ENCODE results near the gene MFSD6.

Gene MFSD6

GRCh38 chr2:190527214-190527613, 119.1 kb downstream of the MFSD6 start:
- DNase-seq (ENCODE audit: insufficient read length, low spot score) (no peak), FAIRE-seq (no peak)

- DNase-seq (ENCODE audit: insufficient read length, low spot score) (no peak), FAIRE-seq (no peak)
Measured at GRCh38 chr2:190527918-190528317, 119.8 kb downstream of the MFSD6 start.

DNA sequence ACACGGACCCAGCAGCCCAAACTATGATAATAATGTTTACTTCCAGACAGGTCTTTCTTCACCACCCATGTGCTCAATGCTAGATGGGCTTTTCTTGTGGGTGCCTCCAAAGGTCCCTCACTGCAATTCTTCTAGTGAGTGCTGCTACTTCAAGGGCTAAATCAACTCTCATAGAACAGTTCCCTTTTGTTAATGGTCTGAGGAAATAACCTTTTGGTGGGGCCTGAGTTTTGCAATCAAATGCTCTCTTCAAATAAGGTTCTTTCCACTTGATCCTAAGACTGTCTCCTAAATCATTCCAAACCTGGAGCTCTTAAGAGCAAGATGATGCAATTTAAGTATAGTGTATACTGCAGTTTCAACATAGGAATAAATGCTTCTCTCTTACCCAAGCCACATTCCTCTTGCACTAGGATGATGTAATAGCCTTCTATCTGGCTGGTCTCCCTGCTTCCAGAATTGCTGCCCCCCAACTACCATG, 120.4 kb downstream of the MFSD6 start:
- no peak for FAIRE-seq
- DNase-seq (ENCODE audit: insufficient read length, low spot score), result no peak

- FAIRE-seq (no peak), DNase-seq (ENCODE audit: insufficient read length, low spot score) (no peak)
Measured at GRCh38 chr2:190529486-190530247, 121.5 kb downstream of the MFSD6 start.

- no peak for FAIRE-seq
- no peak for DNase-seq (ENCODE audit: insufficient read length, low spot score)
Measured at GRCh38 chr2:190530248-190530900, 122.2 kb downstream of the MFSD6 start.

DNA sequence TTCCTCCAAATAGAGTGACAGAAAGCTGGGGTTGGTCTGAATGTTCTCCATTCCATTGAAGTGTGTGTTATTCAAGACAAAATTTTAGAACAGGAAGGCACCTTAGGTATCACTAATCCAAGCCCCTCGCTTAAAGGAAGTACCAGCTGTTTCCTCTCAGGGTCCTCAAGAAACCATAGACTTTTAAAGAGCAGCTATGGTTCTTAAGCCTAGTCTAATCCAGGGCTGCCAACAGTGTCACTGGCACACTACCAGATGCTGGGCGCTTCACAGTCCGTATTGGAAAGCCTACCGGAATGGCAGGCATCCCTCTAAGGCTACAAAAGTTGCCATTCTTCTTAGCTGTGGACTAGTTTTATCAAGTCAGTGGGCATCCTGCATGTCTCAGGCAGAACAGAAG, 124.4 kb downstream of the MFSD6 start:
- DNase-seq (ENCODE audit: insufficient read length, low spot score), result no peak
- peak; percentile 78 for FAIRE-seq

DNA sequence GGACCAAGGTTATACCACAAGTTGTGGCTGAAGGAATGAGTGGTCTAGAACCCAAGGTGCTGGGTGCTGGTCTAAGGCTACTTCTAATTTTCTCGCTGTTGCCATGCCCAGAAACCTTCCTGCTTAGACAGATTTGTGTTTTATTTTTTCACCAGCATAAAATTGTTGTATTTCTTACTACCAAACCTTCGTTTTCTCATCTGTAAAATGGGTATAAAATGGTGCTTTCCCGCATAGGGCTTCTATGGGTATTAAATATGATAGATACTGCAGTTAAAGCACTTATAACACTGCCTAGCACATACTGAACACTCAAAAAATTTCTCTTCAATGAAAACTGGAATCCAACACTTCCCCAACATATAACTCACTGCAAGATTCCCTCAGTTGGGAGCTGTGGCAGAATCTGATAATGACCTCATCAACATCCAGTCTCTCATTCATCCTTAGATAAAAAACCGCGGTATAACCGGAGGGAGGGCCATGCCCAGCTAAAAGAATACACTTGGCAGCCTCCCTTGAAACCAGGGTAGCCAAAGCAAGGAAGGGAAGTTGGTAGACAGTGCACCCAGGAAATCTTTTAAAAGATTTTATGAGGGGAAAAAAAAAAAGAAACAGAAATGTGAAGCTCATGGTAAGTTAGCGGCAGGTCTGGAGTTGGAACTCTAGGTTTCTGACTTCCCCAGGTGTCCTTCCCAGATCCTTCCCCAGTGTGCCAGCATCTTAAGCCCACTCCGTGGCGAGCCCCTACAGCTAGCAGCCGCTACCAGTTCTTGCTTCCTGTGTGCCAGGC, 125.2 kb downstream of the MFSD6 start:
- FAIRE-seq (peak; percentile 92), DNase-seq (ENCODE audit: insufficient read length, low spot score) (no peak)

- FAIRE-seq, result no peak
Measured at GRCh38 chr2:190533968-190534309, 125.8 kb downstream of the MFSD6 start.

GRCh38 chr2:190534310-190535120, 126.4 kb downstream of the MFSD6 start, which contains the start of gene NEMP2:
TSS of gene NEMP2 (minus strand) at chr2:190534722. CDS start at chr2:190534655, 67 bp downstream.
- FAIRE-seq, result peak; percentile 60
- DNase-seq (ENCODE audit: insufficient read length, low spot score), result peak; percentile 53

More at GRCh38 chr2:190533968-190534309, 125.8 kb downstream of the MFSD6 start:
- DNase-seq (ENCODE audit: insufficient read length, low spot score), result no peak

DNA sequence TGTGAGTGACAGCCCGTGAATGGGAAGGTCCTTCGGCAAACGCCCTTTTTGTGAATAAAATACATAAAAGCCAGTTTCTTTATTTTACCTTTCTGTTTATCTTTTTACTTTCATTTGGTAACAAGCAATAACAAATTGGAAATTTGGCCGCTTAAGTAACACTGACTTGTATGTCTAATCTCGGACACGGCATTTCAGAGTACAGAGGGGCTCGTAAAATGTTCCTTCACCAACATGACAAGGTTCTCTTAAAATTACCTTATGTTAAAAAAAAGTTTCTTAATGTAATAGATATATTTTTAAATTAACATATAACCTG, 126.9 kb downstream of the MFSD6 start:
- FAIRE-seq (peak; percentile 8), DNase-seq (ENCODE audit: insufficient read length, low spot score) (no peak)

- DNase-seq (ENCODE audit: insufficient read length, low spot score), result no peak
- peak; percentile 75 for FAIRE-seq
Measured at GRCh38 chr2:190535586-190535985, 127.4 kb downstream of the MFSD6 start.

- FAIRE-seq (no peak), DNase-seq (ENCODE audit: insufficient read length, low spot score) (no peak)
Measured at GRCh38 chr2:190537765-190538164, 129.6 kb downstream of the MFSD6 start.

DNA sequence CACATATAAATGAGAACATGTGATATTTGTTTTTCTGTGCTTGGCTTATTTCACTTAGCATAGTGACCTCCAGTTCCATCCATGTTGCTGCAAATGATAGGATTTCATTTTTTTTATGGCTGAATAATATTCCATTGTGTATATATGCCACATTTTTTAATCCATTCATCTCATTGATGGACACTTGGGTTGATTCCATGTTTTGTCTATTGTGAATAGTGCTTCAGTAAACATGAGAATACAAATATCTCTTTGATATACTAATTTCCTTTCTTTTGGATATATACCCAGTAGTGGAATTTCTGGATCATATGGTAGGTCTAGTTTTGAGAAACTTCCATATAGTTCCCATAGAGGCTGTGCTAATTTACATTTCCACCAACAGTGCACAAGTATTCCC, 130.0 kb downstream of the MFSD6 start:
- FAIRE-seq, result no peak

DNA sequence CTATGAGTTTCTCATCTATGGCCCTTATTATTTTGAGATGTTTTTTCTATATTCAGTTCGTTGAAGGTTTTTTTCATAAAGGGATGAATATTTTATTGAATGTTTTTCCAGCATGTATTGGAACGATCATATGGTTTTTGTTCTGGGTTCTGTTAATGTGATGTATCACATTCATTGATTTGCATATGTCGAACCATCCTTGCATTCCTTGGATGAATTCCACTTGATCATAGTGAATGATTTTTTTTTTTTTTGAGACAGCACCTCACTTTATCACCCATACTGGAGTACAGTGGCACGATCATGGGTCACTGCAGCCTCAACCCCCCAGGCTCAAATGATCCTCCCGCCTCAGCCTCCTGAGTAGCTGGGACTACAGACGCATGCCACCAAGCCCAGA, 131.9 kb downstream of the MFSD6 start:
- DNase-seq (ENCODE audit: insufficient read length, low spot score) (no peak), FAIRE-seq (no peak)

More for the DNA sequence above, 130.0 kb downstream of the MFSD6 start:
- DNase-seq (ENCODE audit: insufficient read length, low spot score), result no peak

DNA sequence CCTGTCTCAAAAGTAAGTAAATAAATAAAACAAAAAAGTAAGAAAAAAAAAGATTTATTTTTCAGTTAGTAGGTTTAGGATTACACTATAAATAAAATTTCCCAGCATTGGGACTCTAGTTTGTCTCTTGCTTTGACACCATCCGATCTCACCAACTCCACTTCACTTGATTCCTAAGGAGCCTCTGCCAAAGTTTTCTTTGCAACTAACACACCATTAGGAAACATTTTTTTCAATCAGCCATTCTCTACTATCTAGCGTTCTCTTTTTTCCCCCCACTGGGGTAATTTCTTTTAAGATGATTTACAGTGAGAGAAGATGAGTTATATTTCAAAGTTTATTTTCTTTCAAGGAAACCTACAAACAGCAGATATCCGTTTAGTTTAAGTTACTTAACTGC, 136.9 kb downstream of the MFSD6 start:
- FAIRE-seq, result no peak
- DNase-seq (ENCODE audit: insufficient read length, low spot score), result no peak

- no peak for DNase-seq (ENCODE audit: insufficient read length, low spot score)
Measured at GRCh38 chr2:190545555-190546385, 137.6 kb downstream of the MFSD6 start.

DNA sequence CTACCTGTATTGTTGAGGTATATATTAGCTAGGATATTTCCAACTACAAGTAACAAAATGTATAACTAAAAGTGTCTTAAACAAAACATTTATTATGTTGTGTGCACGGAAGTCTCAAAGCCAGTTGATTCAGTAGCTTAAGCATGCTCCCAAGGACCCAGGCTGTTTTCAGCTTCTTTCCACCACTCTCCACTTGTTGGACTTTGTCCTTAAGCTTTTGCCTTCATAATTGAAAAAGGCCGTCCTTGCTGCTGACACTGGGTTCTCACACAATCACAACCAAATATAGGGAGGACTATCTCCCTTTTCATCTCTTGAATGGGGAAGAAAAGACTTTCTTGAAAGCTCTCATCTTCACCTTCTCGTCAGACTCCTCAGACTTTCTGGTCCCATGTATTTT, 138.6 kb downstream of the MFSD6 start:
- no peak for DNase-seq (ENCODE audit: insufficient read length, low spot score)
- peak; percentile 68 for FAIRE-seq

More at GRCh38 chr2:190545555-190546385, 137.6 kb downstream of the MFSD6 start:
- no peak for FAIRE-seq

GRCh38 chr2:190547886-190548285, 139.7 kb downstream of the MFSD6 start:
- FAIRE-seq (no peak), DNase-seq (ENCODE audit: insufficient read length, low spot score) (no peak)

GRCh38 chr2:190550137-190550536, 142.0 kb downstream of the MFSD6 start:
- no peak for DNase-seq (ENCODE audit: insufficient read length, low spot score)
- FAIRE-seq, result no peak
